ENCODE measurements around the gene SMAD7.

Gene SMAD7

GRCh38 chr18:48914581-48915251 is 36.0 kb downstream of the SMAD7 start:
- no peak for DNase-seq

DNA sequence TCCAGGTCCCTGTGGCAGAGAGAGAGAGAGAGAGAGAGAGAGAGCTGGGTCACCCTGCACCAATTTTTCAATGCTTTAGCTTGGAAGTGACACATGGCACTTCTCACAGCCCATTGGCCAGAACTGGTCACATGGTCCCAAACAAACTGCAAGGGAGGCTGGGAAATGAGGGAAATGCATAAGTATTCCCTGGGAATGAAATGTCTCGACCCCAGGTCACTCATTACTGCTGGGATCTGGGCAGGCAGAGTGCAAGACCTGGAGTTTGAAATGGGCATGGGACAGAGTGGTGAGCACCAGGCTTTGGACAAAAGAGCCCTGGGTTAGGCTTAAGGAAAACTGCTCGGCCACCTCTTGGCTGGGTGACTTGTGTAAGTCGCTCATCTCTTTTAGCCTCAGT is 37.0 kb downstream of the SMAD7 start:
- no peak for DNase-seq

DNA sequence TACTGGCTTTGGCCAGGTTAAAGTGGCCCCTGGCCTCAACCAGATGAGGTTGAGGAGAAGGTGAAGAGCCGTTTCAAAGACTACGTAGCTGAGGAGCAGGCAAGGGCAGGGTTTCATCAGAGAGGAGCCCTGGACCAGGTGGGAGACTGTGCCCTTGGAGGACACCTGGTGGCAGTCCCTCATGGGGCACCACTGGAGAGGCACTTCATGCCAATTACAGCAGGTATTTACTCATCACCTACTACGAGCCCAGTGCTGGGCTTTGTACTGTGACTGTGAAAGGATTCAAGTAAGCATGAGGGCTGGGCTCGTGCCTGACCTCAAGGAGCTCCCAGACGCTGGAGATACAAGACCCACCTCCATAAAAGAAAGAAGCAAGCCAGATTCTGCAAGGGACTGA is 37.6 kb downstream of the SMAD7 start:
- DNase-seq, result no peak

GRCh38 chr18:48910972-48911545 is 39.7 kb downstream of the SMAD7 start:
- DNase-seq, result no peak

GRCh38 chr18:48909721-48910120 is 41.0 kb downstream of the SMAD7 start:
- DNase-seq, result no peak

DNA sequence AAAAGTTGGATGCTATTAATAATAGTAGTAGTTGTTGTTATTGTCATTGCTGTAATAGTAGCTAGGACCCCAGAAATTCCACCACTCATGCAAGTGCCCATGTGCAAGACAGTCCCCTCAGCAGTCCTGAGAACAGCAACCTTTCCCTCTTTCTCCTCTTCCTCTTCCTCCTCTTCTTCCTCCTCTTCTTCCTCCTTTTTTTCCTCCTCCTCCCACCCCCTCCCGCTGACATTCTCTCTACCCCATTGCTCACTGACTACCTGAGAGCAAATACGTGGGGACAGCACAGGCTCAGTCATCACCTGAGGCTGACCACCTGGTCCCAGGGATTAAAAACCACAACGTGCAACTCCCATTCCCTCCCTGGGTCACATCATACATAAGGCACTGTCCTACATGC is 41.8 kb downstream of the SMAD7 start:
- DNase-seq, result no peak

- DNase-seq, result peak; percentile 58
Observed at GRCh38 chr18:48905513-48905912, 45.3 kb downstream of the SMAD7 start.

DNA sequence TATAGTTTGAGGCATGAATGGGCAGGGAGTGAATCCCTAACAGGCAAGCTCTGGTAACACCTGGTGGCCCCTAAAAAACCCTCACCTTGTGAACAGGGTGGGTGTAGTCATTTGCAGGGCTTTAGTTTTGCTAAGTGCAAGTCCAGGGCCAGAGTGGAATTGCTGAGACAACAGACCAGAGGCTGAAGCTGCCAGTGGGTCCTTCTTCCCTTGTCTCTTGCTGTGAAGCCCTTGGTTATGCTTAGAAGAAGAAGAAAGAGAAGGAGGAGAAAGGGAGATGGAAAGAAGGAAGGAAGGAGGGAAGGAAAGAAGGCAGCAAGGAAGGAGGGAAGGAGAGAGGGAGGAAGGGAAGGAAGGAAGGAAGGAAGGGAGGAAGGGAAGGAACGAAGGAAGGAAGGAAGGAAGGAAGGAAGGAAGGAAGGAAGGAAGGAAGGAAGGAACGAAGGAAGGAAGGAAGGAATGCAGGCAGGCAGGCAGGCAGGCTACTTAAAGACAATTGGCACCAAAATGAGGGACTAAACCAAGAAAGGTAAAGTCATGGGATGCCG is 45.8 kb downstream of the SMAD7 start:
- DNase-seq, result no peak

GRCh38 chr18:48904091-48904490 is 46.7 kb downstream of the SMAD7 start:
- DNase-seq, result peak; percentile 61

GRCh38 chr18:48902856-48903601 is 47.7 kb downstream of the SMAD7 start:
- peak; percentile 65 for DNase-seq

GRCh38 chr18:48902023-48902855 is 48.5 kb downstream of the SMAD7 start:
- peak; percentile 98 for DNase-seq

GRCh38 chr18:48901145-48902022 is 49.4 kb downstream of the SMAD7 start:
- DNase-seq, result no peak

DNA sequence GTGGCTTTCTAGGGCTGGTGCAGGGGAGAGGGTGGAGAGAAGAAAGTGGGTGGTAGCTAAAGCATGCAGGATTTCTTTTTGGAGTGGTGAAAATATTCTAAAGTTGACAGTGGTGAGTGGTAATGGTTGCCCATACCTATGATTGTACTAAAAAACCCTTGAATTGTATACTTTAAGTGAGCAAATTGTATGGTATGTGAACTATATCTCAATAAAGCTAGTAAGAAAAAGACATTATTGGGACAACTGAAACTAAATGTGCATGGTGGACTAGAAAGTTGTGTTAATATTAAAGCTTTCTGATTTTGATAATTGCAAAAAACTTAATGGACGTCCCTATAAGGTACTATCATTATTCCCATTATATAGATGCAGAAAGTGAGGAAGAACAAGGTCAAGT is 50.3 kb downstream of the SMAD7 start:
- DNase-seq, result no peak

DNA sequence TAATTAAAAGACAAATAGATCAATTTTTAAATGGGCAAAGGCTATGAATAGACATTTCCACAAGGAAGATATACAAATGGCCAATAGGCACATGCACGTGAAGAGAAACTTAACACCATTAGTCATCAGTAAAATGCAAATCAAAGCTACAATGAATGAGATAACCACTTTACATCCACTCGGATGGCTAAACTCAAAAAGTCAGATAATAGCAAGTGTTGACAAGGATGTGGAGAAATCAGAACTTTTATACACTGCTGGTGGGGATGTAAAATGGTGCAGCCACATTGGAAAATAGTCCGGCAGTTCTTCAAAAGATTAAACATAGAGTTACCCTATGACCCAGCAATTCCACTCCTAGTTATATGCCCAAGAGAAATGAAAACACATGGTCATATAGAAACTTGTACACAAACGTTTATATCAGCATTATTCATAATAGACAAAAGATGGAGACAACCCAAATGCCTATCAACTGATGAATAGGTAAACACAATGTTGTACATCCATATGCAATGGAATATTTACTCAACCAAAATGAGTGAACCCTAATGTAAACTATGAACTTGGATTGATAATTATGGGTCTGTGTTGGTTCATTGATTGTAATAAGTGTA is 51.1 kb downstream of the SMAD7 start:
- DNase-seq, result no peak

GRCh38 chr18:48898521-48898920 is 52.2 kb downstream of the SMAD7 start:
- DNase-seq, result no peak

DNA sequence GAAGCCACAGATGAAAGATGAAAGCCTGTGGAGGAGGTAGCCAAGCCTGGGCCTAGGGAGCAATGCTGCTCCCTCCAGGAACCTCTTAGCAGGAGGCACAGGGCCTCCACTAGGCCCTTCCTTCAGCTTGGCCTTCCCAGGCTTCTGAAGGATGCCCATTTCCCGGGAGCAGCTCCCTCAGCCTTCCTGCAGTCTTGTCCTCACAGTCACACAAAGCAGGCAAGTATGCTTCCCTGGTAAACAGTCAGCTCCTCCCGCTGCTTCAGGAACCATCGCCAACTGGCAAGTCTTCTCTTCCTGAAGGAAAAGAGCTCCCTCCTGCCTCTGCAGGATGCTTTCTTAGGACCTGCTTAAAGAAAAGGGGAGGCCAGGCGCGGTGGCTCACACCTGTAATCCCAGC is 53.2 kb downstream of the SMAD7 start:
- peak; percentile 36 for DNase-seq

- DNase-seq, result no peak
Observed at GRCh38 chr18:48896875-48897511, 53.8 kb downstream of the SMAD7 start.

GRCh38 chr18:48896326-48896874 is 54.4 kb downstream of the SMAD7 start:
- DNase-seq, result no peak

GRCh38 chr18:48894799-48895346 is 55.9 kb downstream of the SMAD7 start:
- DNase-seq, result no peak
